GM21737 (cell line): Measurements from ENCODE around the gene EMILIN2.
A peak's percentile ranks its signal among the peaks of the same experiment; 100 is the strongest.
"Not testable (repeated sequence)": the region's sequence is repeated elsewhere in the genome, so short reads cannot be mapped to it uniquely, and the experiment has no call there.

Experiments used
- ATAC-seq: cut with Tn5 transposase; IDR thresholded peaks from one replicate; pipeline ENCODE4 v1.9.1; 2021; ENCODE audit warnings: mild to moderate bottlenecking, moderate library complexity; ENCODE audit not compliant: unreplicated experiment

Gene EMILIN2

GRCh38 chr18:2913398-2914005 lies 66.7 kb downstream of the EMILIN2 start:
- no peak for ATAC-seq

DNA sequence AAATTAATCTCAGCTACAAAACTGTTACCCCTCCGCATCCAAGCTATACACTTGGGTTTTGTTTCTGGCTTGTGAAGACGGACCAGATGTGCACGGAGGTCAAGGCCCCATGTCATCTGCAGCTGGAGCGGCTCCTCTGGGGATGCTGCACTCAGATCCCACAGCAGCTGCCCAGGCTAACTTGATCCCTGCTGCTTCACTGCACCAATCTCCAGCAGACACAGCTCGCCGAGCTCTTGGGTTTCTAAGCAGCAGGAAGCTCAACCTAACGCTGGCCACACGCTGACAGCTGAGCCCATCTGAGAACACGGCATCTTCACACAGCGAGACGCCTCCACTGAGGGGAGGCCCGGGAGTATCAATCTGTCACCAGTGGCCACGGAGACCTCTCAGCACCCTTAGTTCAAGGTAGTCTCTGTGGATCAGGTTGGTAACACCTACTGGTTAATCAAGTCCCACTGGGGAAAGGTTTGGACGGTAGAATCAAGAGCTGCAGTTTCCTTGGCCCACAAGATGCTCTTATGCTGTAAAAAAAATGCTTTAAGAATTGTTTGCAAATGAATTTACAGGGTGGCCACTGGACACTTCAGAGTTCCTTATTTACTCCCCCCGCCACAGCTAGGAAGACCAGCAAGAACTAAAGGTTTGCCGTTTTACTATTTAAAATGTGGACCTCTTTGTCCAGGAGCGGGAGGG lies 67.5 kb downstream of the EMILIN2 start:
- no peak for ATAC-seq

DNA sequence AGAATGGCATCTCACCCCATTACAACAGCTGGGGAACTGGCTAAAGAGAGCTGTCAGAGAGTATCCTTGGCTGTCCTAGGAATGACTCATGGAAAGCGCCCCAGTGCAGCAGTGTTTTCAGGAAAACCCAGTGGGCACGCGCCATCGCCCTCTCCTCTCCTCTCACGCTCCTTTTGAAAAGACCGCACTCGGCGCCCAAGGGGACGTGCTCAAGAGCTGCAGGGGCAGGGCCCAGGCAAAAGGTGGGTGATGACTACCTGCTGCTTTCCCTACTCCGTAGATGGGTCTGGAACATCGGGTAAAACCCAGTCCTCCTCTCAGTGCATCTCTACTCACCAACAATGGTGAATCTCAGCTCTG lies 68.1 kb downstream of the EMILIN2 start:
- no peak for ATAC-seq

GRCh38 chr18:2915486-2915885 lies 68.7 kb downstream of the EMILIN2 start:
- ATAC-seq, result not testable (repeated sequence)

DNA sequence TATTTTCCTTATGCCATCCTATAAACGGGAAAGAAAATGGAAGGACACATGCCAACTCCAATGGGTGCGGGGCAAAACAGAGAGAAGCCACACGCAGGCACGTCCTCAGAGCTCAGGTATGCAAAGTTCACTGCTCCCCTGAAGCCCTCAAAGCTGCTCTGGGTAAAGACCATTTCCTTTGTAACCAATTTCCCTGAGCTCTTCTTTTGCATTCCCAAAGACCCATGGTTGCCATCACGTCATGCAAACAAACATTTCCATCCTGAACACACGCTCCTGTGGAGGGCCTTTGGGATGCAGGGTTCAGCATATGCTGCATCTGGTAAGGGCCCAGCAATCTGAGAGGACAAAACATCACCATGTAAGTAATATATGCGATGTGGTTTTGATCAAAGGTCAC lies 69.4 kb downstream of the EMILIN2 start:
- ATAC-seq, result no peak

GRCh38 chr18:2917259-2918047 lies 70.6 kb downstream of the EMILIN2 start:
- no peak for ATAC-seq

DNA sequence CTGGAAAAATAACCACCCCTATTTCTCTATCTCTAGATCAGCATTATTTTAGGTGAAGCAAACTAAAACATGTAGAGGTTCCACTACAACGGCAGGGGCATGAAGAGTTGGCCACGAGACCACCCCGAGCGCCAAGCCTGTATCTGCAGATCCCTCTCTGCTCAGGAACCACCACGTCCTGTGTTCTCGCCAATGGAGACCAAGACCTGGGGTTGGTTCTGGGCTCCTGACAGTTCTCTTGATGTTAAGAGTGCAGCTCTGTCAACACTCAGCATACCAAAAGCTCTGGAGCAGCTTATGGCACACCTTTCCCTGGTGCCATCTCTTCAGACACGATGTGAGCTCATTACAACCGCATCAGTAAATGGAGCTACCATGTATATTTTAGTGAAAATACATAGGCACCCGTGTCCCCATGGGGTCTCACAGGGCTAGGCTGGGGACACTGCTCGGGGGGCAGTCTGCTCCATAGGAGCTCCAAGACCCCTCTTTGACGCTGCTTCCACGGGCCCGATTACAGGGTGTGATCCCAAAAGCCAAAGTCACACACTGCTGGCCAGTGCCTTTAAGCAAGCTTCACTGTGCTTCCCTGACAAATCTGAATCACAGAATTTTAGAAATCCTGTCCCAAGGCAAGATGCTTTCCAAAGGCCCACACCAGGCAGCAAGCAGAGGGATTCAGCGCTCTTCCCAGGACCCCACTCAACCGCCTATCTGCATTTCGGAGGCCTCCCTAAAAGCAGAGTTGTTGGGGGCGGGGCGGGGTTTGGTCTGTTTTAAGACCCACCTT lies 72.2 kb downstream of the EMILIN2 start:
- ATAC-seq, result no peak

DNA sequence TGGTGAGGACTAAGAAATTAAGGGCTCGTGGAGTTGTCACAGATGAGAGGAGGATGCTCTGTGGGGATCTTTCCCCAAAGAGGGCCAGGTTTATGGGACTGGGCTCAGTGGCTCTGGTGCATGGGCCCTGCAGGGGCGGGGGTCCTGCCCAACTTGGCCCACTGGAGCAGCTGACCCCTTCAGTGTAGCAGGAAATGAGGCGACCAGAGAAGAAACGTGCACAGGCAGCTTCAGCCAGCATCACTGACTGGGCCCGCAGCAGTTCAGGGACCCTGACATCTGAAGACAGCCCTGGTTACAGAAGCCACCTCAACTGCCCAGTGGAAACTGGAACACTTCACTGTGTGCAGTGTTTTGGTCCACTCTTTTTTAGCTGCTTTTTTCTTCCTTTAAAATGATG lies 72.8 kb downstream of the EMILIN2 start:
- ATAC-seq, result no peak

- ATAC-seq, result no peak
Measured at GRCh38 chr18:2920027-2920426, 73.2 kb downstream of the EMILIN2 start.

DNA sequence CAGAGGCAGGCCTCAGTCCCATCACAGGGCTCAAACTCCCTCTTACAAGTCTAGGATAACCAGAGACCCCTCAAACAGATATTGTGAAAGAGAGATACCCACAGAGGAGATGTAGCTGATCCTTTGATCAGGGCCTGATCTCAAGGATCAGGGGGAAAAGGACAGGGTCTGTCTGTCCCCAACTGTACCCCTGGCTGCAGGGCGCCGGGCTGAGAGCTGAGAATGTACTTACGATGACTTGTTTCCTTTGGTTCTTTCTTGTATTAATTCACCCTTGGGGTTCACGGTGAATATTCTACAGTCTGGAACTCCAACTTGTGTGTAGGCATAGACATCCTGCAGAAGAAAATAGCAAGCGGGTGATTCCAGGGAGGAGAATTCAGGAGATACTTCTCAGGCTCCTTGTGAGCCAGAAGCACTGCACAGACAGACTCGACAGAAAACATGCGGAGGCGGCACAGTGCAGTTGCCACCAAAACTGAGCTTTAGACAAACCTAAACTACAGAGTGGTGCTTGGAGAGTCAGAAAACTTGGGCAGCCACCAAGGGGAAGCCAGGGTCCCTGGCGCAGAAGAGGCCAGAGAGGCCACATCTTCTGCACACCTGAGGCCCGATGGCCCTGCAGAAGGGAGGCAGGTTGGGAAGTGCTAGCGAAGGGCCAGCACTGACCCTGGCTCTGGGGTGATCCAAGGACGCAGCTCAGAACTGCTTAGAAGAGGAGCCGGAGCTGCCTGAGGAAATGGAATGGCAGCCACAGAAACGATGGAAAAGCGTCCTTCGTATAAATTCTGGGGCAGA lies 73.9 kb downstream of the EMILIN2 start:
- ATAC-seq, result no peak

GRCh38 chr18:2921778-2922177 lies 75.0 kb downstream of the EMILIN2 start:
- no peak for ATAC-seq

GRCh38 chr18:2923464-2923863 lies 76.7 kb downstream of the EMILIN2 start:
- no peak for ATAC-seq

DNA sequence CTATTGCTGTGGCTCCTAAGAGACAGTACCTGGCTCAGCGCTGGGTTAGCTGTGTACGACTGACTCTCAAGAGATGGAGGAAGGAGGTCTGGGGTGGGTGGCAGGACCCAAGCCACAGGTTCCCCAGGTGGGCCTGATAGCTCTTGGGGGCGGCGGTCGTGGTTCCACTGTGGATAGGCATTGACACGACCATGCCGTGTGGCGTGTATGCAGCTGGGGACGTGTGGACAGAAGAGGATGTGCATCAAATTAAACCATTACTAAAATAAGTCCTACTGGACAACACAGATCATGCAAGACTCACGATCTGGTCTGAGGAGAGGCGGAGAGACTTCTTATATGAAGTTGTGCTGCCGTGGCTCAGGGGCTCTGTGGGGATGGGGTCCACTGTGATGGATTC lies 78.1 kb downstream of the EMILIN2 start:
- no peak for ATAC-seq

- no peak for ATAC-seq
Measured at GRCh38 chr18:2926528-2926927, 79.7 kb downstream of the EMILIN2 start.

- ATAC-seq, result no peak
Measured at GRCh38 chr18:2927745-2928144, 80.9 kb downstream of the EMILIN2 start.

DNA sequence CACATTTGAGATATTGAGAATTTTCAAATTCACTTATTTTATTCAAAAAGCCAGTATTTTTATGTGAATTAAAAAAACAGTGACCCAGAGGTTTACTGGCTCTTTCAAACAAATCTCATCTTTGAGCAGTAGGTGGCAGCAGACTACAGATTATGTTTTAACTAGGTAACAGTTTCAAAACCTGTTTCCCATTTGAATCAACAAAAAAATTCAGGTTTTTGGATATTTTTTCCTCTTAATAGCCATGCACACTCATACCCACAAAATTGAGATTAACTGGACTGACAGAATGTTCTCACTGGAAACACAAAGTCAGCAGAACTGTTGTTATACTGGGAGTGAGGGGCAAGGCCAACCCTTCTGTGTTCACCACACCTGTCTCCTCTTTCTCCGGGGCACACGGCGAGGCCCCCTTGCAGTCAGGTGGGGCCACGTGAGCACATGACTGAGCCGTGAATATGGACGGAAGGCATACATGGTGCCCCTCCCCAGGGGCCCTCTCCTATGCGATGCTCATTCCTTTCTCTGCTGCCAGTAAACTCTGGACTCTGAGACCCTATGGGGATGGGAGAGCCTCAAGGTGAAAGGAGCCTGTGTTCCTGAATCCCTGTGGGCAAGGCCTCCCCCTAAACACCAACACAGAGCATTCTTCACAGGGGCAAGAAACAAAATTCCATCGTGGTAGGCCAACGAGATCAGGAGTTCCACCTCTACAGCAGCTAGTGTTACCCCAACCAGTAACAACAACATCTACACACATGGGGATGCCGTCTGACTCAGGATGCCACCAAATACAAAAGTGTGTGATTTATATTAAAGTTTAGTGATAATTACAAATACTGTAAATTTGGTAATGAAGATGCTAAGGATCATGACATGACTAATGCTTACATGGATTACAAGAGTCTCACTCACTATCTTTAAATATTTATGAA lies 85.7 kb downstream of the EMILIN2 start:
- peak; percentile 66 for ATAC-seq

GRCh38 chr18:2933995-2934394 lies 87.2 kb downstream of the EMILIN2 start:
- ATAC-seq, result no peak

- no peak for ATAC-seq
Measured at GRCh38 chr18:2935438-2936192, 88.8 kb downstream of the EMILIN2 start.

DNA sequence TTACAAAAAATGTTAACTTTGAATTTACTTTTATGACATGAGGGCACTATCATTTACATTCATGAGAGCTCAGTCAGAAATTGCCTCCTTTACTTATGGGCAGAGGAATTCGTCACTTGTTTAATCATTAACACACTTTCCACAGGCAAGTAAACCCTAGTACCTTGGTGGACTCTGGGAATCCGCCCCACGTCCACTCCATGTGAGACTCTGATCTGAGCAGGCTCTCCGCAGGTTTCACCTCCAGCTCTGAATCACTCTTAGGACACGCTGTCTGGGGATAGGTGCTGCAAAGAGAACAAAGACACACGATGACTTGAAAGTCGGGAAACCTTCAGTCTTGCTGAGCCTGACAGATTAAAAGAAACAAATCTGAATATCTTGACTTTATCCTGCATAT lies 92.5 kb downstream of the EMILIN2 start:
- ATAC-seq, result no peak
